DND-41 (cell line): ENCODE results near the gene DLGAP1.
A peak's percentile ranks its signal among the peaks of the same experiment; 100 is the strongest.

Source experiments
- ATAC-seq: fragments of 200-7000 bp; cut with Tn5 transposase; 3 replicates; pipeline ENCODE4 v1.9.1; 2021; ENCODE audit warnings: low read depth; ENCODE audit not compliant: insufficient read depth
- DNase-seq: peaks from one replicate; pipeline ENCODE4 v3.0.0-alpha.2; 2020
- H2AFZ ChIP-seq: 2 replicates; pipeline ENCODE4 v1.6.0; 2012; ENCODE audit warnings: low read depth, low read length
- H3K27ac ChIP-seq: 2 replicates; pipeline ENCODE4 v1.5.1; 2012; ENCODE audit warnings: low read length, inconsistent platforms
- H3K27me3 ChIP-seq: fragments of 200-600 bp; sonication (generic); 2 replicates; pipeline ENCODE4 v1.6.0; 2012; ENCODE audit warnings: low read length, mild to moderate bottlenecking, inconsistent platforms; ENCODE audit not compliant: insufficient read depth, poor library complexity
- H3K36me3 ChIP-seq: 2 replicates; pipeline ENCODE4 v1.5.1; 2012; ENCODE audit warnings: low read length, inconsistent platforms; ENCODE audit not compliant: insufficient read depth
- H3K4me1 ChIP-seq: 2 replicates; pipeline ENCODE4 v1.5.1; 2012; ENCODE audit warnings: mild to moderate bottlenecking, low read length; ENCODE audit not compliant: insufficient read depth
- H3K4me2 ChIP-seq: 2 replicates; pipeline ENCODE4 v1.6.0; 2012; ENCODE audit warnings: mild to moderate bottlenecking, moderate library complexity, low read length, inconsistent platforms; ENCODE audit not compliant: insufficient read depth
- H3K4me3 ChIP-seq, 2 experiments: fragments of 200-600 bp in 1 of 2; shearing (Covaris generic) in 1 of 2; 2 replicates each; pipeline ENCODE4 v1.5.1; 2012 to 2016; ENCODE audit warnings: inconsistent platforms in 2 of 2, low read length in 2 of 2, mild to moderate bottlenecking in 2 of 2, low read depth in 1 of 2, moderate library complexity in 1 of 2
- H3K79me2 ChIP-seq: 2 replicates; pipeline ENCODE4 v1.6.0; 2012; ENCODE audit warnings: low read length, inconsistent platforms; ENCODE audit not compliant: insufficient read depth
- H3K9ac ChIP-seq: 2 replicates; pipeline ENCODE4 v1.6.0; 2012; ENCODE audit warnings: low read depth, mild to moderate bottlenecking, inconsistent platforms, low read length, moderate library complexity
- H3K9me3 ChIP-seq: 2 replicates; pipeline ENCODE4 v1.5.1; 2012; ENCODE audit warnings: low read length, moderate library complexity, mild to moderate bottlenecking, inconsistent platforms; ENCODE audit not compliant: insufficient read depth, severe bottlenecking
- H4K20me1 ChIP-seq: 2 replicates; pipeline ENCODE4 v1.6.0; 2012; ENCODE audit warnings: low read length; ENCODE audit not compliant: insufficient read depth
- EZH2 ChIP-seq: IDR thresholded peaks from 3 replicates; pipeline ENCODE4 v1.6.1; 2012; ENCODE audit warnings: borderline replicate concordance, low read depth, mild to moderate bottlenecking, moderate library complexity, low read length, inconsistent platforms; ENCODE audit not compliant: severe bottlenecking
- TF ChIP-seq, protein P1 (sequence below): IDR thresholded peaks from 2 replicates; pipeline ENCODE4 v1.5.1; 2012; ENCODE audit warnings: borderline replicate concordance, low read length, moderate library complexity, mild to moderate bottlenecking; ENCODE audit not compliant: poor library complexity, severe bottlenecking; ENCODE audit errors: extremely low read depth

Gene DLGAP1

DNA sequence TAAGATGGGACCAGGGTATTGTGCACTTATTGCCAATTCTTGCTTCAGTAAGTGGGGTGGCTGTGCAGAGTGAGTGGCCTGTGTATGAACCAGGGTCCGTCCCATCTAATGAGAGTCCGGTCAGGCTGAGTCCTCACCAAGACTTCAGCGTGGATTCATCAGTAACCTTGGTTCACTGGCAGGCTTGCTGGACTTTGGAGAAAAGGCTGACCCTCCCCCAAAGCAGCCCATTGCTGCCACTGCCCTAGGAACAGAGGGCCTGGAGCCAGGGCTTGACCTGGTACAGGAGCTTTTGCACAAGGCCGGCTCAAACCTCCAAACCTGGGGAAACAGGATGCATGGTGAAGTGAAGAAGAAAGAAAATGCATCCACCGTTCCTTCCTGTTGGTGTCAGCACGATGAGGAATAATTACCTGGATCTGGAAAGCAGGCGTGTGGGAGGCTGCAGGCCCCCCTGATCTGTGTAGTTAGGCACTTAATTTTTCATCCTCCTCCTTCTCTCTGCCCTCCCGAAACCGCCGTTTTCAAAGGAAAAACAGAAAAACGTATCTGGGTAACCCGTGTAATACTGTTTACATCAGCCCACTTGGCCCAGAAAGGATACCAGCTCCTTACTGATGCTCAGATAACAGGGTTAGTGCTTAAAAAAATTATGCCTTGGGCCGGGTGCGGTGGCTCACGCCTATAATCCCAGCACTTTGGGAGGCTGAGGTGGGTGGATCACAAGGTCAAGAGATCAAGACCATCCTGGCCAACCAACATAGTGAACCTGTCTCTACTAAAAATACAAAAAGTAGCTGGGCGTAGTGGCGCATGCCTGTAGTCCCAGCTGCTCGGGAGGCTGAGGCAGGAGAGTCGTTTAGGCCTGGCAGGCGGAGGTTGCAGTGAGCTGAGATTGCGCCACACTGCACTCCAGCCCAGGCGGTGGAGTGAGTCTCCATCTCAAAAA is 857.4 kb downstream of the DLGAP1 start:
- H3K27me3 ChIP-seq: no peaks in the 10 kb centered on the region
- ATAC-seq (no peak), DNase-seq (no peak)
- no peak overlapping the region for H2AFZ ChIP-seq
- H4K20me1 ChIP-seq: no peaks in the 10 kb centered on the region
- no peak overlapping the region for H3K9ac ChIP-seq
- no peaks in the 10 kb centered on the region for H3K9me3 ChIP-seq
- peak overlapping the region; percentile 85 for H3K27ac ChIP-seq
- H3K36me3 ChIP-seq: peaks cover 7% of the 10 kb centered on the region; the same call in 1 of the 2 replicates
- TF ChIP-seq, protein P1, sequence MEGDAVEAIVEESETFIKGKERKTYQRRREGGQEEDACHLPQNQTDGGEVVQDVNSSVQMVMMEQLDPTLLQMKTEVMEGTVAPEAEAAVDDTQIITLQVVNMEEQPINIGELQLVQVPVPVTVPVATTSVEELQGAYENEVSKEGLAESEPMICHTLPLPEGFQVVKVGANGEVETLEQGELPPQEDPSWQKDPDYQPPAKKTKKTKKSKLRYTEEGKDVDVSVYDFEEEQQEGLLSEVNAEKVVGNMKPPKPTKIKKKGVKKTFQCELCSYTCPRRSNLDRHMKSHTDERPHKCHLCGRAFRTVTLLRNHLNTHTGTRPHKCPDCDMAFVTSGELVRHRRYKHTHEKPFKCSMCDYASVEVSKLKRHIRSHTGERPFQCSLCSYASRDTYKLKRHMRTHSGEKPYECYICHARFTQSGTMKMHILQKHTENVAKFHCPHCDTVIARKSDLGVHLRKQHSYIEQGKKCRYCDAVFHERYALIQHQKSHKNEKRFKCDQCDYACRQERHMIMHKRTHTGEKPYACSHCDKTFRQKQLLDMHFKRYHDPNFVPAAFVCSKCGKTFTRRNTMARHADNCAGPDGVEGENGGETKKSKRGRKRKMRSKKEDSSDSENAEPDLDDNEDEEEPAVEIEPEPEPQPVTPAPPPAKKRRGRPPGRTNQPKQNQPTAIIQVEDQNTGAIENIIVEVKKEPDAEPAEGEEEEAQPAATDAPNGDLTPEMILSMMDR: no peak
- no peak for TF ChIP-seq EZH2
- H3K4me3 ChIP-seq: no peak overlapping the region
- H3K4me1 ChIP-seq: peaks cover 61% of the 10 kb centered on the region
- H3K79me2 ChIP-seq: peaks cover 31% of the 10 kb centered on the region
- peak overlapping the region; percentile 80 for H3K4me2 ChIP-seq

DNA sequence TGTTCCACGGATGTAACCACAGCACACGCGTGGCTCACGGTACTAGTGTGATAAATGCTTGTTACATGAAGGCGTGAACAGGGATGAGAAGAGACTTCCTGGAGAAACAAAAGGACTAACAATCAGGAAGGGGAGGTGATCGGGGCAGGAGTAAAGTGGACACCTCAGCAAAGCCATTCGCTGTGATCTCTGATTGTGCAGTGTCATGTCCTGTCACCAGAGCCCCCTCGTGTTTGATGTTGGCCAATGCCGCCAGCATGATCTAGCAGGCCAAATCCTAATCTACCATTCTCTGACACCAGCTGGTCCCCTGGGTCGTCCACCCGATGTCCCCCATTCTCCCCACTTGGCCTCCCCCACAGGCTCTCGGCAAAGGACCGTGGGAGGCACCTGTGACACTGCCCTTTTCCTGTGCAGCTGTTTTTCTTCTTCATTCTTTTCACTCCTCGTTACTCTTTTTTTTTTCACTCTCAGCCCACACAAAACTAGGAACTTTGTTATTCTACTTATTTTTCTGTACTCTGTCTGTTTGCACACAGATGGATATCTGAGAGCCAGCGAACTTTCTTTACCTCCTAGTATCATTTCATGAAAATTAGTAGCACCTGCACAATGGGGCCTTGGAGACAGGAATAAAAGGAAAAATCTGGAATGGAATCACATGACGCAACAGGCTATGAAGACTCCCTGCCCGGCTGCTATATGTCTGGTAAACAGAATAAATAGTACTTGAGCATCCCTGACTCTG is 858.3 kb downstream of the DLGAP1 start:
- Histone ChIP-seq H3K79me2 (peaks cover 31% of the 10 kb centered on the region), H3K9me3 (no peaks in the 10 kb centered on the region), H3K4me3 (no peak overlapping the region; a peak in 1 of 4 replicates), H3K36me3 (peaks cover 7% of the 10 kb centered on the region; the same call in 1 of the 2 replicates), H3K4me1 (peaks cover 59% of the 10 kb centered on the region), H3K4me2 (peak overlapping the region; percentile 80), H3K27ac (peak overlapping the region; percentile 85), H2AFZ (no peak overlapping the region), H3K27me3 (no peaks in the 10 kb centered on the region), H4K20me1 (no peaks in the 10 kb centered on the region), H3K9ac (peak overlapping the region; percentile 63; the same call in 1 of the 2 replicates)
- ATAC-seq: no peak
- TF ChIP-seq, protein P1: no peak
- TF ChIP-seq EZH2: no peak
- peak; percentile 53 for DNase-seq

DNA sequence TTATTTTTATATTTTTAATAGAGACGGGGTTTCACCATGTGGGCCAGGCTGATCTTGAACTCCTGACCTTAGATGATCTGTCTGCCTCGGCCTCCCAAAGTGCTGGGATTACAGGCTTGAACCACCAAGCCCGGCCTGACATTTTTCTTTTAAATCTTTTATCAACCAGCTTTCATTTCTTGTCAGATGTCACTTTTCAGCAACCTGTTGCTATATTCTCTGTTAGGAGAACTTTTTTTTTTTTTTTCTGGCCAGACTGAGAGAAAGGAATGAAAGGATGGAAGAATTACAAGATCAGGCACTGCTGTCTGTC is 858.8 kb downstream of the DLGAP1 start:
- Histone ChIP-seq H4K20me1 (no peaks in the 10 kb centered on the region), H3K27me3 (no peaks in the 10 kb centered on the region), H3K4me3 (no peak overlapping the region; a peak in 1 of 4 replicates), H3K9me3 (no peaks in the 10 kb centered on the region), H3K36me3 (peaks cover 7% of the 10 kb centered on the region; the same call in 1 of the 2 replicates), H2AFZ (no peak overlapping the region), H3K9ac (peak overlapping the region; percentile 63; the same call in 1 of the 2 replicates), H3K4me2 (peak overlapping the region; percentile 80), H3K4me1 (peaks cover 54% of the 10 kb centered on the region), H3K79me2 (peaks cover 31% of the 10 kb centered on the region), H3K27ac (peak overlapping the region; percentile 85)
- ATAC-seq (no peak), DNase-seq (no peak)
- TF ChIP-seq EZH2: no peak
- TF ChIP-seq, protein P1: no peak
